SK-N-SH treated with all-trans-retinoic acid at 6 μM for 48 hours (cell line): ENCODE data around the gene CPPED1.

ENCODE experiments used
- ATAC-seq: fragments of 200-7000 bp; cut with Tn5 transposase; 3 replicates; pipeline ENCODE4 v1.9.1; 2020; ENCODE audit warnings: mild to moderate bottlenecking, moderate library complexity
- BACH2 ChIP-seq: fragments of 250-450 bp; sonication (Bioruptor Pico); IDR thresholded peaks from 2 replicates; pipeline ENCODE4 v1.9.0; 2021; ENCODE audit warnings: mild to moderate bottlenecking, borderline replicate concordance
- CREB5 ChIP-seq: fragments of 250-450 bp; sonication (Bioruptor Pico); IDR thresholded peaks from 2 replicates; pipeline ENCODE4 v1.5.1; 2020; ENCODE audit warnings: low read depth, mild to moderate bottlenecking, moderate library complexity
- CSDC2 ChIP-seq: fragments of 250-450 bp; sonication (Bioruptor Pico); IDR thresholded peaks from 2 replicates; pipeline ENCODE4 v1.5.0; 2020; ENCODE audit warnings: mild to moderate bottlenecking, moderate library complexity
- CSRNP3 ChIP-seq: fragments of 250-450 bp; sonication (Bioruptor Pico); IDR thresholded peaks from 2 replicates; pipeline ENCODE4 v1.5.1; 2021; ENCODE audit warnings: mild to moderate bottlenecking, moderate library complexity
- ESRRG ChIP-seq: fragments of 250-450 bp; sonication (Bioruptor Pico); IDR thresholded peaks from 2 replicates; pipeline ENCODE4 v1.6.1; 2021; ENCODE audit warnings: mild to moderate bottlenecking
- GLIS3 ChIP-seq: fragments of 250-450 bp; sonication (Bioruptor Pico); IDR thresholded peaks from 2 replicates; pipeline ENCODE4 v1.5.0; 2020; ENCODE audit warnings: mild to moderate bottlenecking, moderate library complexity
- ISL1 ChIP-seq: fragments of 250-450 bp; sonication (Bioruptor Pico); IDR thresholded peaks from 2 replicates; pipeline ENCODE4 v2.1.2; 2022; ENCODE audit warnings: mild to moderate bottlenecking, moderate library complexity
- OSR1 ChIP-seq: fragments of 250-450 bp; sonication (Bioruptor Pico); IDR thresholded peaks from 2 replicates; pipeline ENCODE4 v1.8.0; 2022; ENCODE audit warnings: moderate library complexity, mild to moderate bottlenecking, inconsistent platforms
- PATZ1 ChIP-seq: fragments of 250-450 bp; sonication (Bioruptor Pico); IDR thresholded peaks from 2 replicates; pipeline ENCODE4 v1.8.0; 2020; ENCODE audit warnings: mild to moderate bottlenecking, moderate library complexity, borderline replicate concordance
- POU6F1 ChIP-seq: fragments of 250-450 bp; sonication (Bioruptor Pico); IDR thresholded peaks from 2 replicates; pipeline ENCODE4 v1.8.0; 2021; ENCODE audit warnings: low read depth, mild to moderate bottlenecking, moderate library complexity, borderline replicate concordance
- PPARA ChIP-seq: fragments of 250-450 bp; sonication (Bioruptor Pico); IDR thresholded peaks from 2 replicates; pipeline ENCODE4 v1.5.0; 2020; ENCODE audit warnings: mild to moderate bottlenecking, borderline replicate concordance
- RARB ChIP-seq: fragments of 250-450 bp; sonication (Bioruptor Pico); IDR thresholded peaks from 2 replicates; pipeline ENCODE4 v1.8.0; 2021; ENCODE audit warnings: mild to moderate bottlenecking, moderate library complexity
- TCF4 ChIP-seq: fragments of 250-450 bp; sonication (Bioruptor Pico); IDR thresholded peaks from 2 replicates; pipeline ENCODE4 v1.8.0; 2021; ENCODE audit warnings: mild to moderate bottlenecking, moderate library complexity, borderline replicate concordance
- TOX ChIP-seq: fragments of 250-450 bp; sonication (Bioruptor Pico); IDR thresholded peaks from 2 replicates; pipeline ENCODE4 v1.8.0; 2021; ENCODE audit warnings: mild to moderate bottlenecking, moderate library complexity, borderline replicate concordance
- TSHZ2 ChIP-seq: fragments of 250-450 bp; sonication (Bioruptor Pico); IDR thresholded peaks from 2 replicates; pipeline ENCODE4 v1.5.0; 2020; ENCODE audit warnings: mild to moderate bottlenecking, moderate library complexity
- ZC3H10 ChIP-seq: fragments of 250-450 bp; sonication (Bioruptor Pico); IDR thresholded peaks from 2 replicates; pipeline ENCODE4 v1.5.1; 2021; ENCODE audit warnings: mild to moderate bottlenecking, moderate library complexity
- ZFP3 ChIP-seq: fragments of 250-450 bp; sonication (Bioruptor Pico); IDR thresholded peaks from 2 replicates; pipeline ENCODE4 v1.5.0; 2020; ENCODE audit warnings: mild to moderate bottlenecking, moderate library complexity
- ZFP30 ChIP-seq: fragments of 450-650 bp; formaldehyde crosslinking; IDR thresholded peaks from 2 replicates; pipeline ENCODE4 v1.5.0; 2022; ENCODE audit warnings: mild to moderate bottlenecking, moderate library complexity
- ZNF565 ChIP-seq: fragments of 450-650 bp; formaldehyde crosslinking; conservative IDR thresholded peaks from 2 replicates; pipeline ENCODE4 v1.5.0; 2020; ENCODE audit warnings: low read depth, mild to moderate bottlenecking, moderate library complexity
- ZNF8 ChIP-seq: fragments of 450-650 bp; formaldehyde crosslinking; IDR thresholded peaks from 2 replicates; pipeline ENCODE4 v1.5.0; 2020; ENCODE audit warnings: mild to moderate bottlenecking, moderate library complexity

The CPPED1 gene

GRCh38 chr16:12703935-12704334, 99.8 kb downstream of the CPPED1 start:
- TF ChIP-seq GLIS3 (CRISPR knock-in tag) (no peak), ZC3H10 (CRISPR knock-in tag) (no peak), CREB5 (no peak), TSHZ2 (no peak), TCF4 (no peak), PPARA (CRISPR knock-in tag) (no peak), ZNF8 (no peak), OSR1 (CRISPR knock-in tag) (no peak), CSDC2 (CRISPR knock-in tag) (no peak), CSRNP3 (CRISPR knock-in tag) (no peak), ZFP3 (no peak), POU6F1 (CRISPR knock-in tag) (no peak), ZFP30 (CRISPR knock-in tag) (no peak), ZNF565 (CRISPR knock-in tag) (no peak), TOX (CRISPR knock-in tag) (no peak)
- peak; percentile 62 for ATAC-seq

GRCh38 chr16:12700161-12700560, 103.5 kb downstream of the CPPED1 start:
- no peak for ATAC-seq
- no peak for TF ChIP-seq OSR1 (CRISPR knock-in tag)
- no peak for TF ChIP-seq ZNF565 (CRISPR knock-in tag)
- TF ChIP-seq CREB5 = no peak
- no peak for TF ChIP-seq RARB (CRISPR knock-in tag)
- no peak for TF ChIP-seq CSDC2 (CRISPR knock-in tag)
- TF ChIP-seq ESRRG = no peak
- no peak for TF ChIP-seq ZNF8
- TF ChIP-seq TSHZ2 = no peak
- no peak for TF ChIP-seq ISL1 (CRISPR knock-in tag)
- TF ChIP-seq TOX (CRISPR knock-in tag) = no peak
- no peak for TF ChIP-seq BACH2 (CRISPR knock-in tag)
- no peak for TF ChIP-seq CSRNP3 (CRISPR knock-in tag)
- TF ChIP-seq TCF4 = no peak
- no peak for TF ChIP-seq PATZ1 (CRISPR knock-in tag)
- TF ChIP-seq GLIS3 (CRISPR knock-in tag) = no peak
